Activated T-helper 17 cell treated with anti-CD3 and anti-CD28 coated beads, Interleukin-2, amount 50 U/mL, for 72 hours (primary cell): ENCODE results near the gene SLC6A13. TPM values are rescaled to one million over a fixed set of nuclear protein-coding genes. Genes with fewer than 3 reads are reported as not detected.

Source experiments
- ATAC-seq: fragments of 150-1000 bp; cut with Tn5 transposase; replicated peaks from 2 replicates; pipeline ENCODE4 v1.10.0; 2021; ENCODE audit warnings: mild to moderate bottlenecking, moderate library complexity
- H3K27ac Mint-ChIP-seq: one replicate; pipeline ENCODE4 v1.8.0; 2022; ENCODE audit warnings: mixed read lengths
- H3K27me3 Mint-ChIP-seq: one replicate; pipeline ENCODE4 v1.8.0; 2022; ENCODE audit warnings: mixed read lengths
- H3K36me3 Mint-ChIP-seq: one replicate; pipeline ENCODE4 v1.8.0; 2022; ENCODE audit warnings: low read depth, mild to moderate bottlenecking, mixed read lengths
- H3K4me1 Mint-ChIP-seq: one replicate; pipeline ENCODE4 v1.8.0; 2022; ENCODE audit warnings: mixed read lengths
- H3K4me3 Mint-ChIP-seq: one replicate; pipeline ENCODE4 v1.8.0; 2022; ENCODE audit warnings: mild to moderate bottlenecking, mixed read lengths
- H3K9me3 Mint-ChIP-seq: one replicate; pipeline ENCODE4 v1.8.0; 2022; ENCODE audit warnings: mixed read lengths
- total RNA-seq, 2 donors: library from RNA; stranded (reverse); gene quantifications; one replicate each; pipeline ENCODE4 v1.2.3, GENCODE V29; 2022

The SLC6A13 gene
- total RNA-seq, 2 donors from 2014 or later = 0.32 TPM; not detected in 1

DNA sequence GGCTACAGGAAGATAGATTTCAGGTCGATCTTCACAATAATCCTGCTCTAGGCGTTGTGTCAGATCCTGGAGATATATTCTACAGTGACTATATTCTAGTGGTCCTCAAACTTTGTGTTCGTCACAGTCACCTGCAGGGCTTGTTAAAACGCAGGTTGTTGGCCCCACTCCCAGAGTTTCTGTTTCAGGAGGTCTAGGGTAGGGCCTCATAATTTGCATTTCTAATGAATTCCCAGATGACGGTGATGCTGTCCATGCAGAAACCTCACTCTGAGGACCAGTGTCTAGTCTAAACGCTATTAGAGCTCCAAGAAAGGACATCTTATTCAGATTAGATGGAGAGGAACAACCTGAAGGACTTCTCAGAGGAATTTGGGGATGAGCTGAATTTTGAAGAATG, 13.2 kb upstream of the SLC6A13 start:
- Mint-ChIP-seq H3K4me1 (peaks cover 15% of the 10 kb centered on the region), H3K4me3 (no peak overlapping the region), H3K36me3 (peaks cover 10% of the 10 kb centered on the region), H3K9me3 (peaks cover 3% of the 10 kb centered on the region), H3K27me3 (no peaks in the 10 kb centered on the region), H3K27ac (no peak overlapping the region)
- ATAC-seq = no peak

DNA sequence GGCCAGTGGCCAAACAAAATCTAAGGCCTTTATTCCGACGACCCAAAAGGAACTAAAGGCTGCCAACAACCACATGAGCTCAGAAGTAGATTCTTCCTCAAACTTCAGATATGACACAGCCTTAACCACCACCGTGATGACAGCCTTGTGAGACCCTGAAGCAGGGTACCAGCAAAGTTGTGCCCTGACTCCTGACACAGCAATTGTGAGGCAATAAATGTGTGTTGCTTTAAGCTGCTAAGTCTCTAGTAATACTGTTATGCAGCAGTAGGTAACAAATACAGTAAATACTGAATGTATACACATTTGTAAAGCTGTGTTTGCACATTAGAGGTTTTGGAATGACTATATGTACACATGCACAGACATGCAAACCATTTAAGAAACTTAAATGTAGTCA, 10.7 kb upstream of the SLC6A13 start:
- ATAC-seq = peak; percentile 83
- Mint-ChIP-seq H3K9me3 (peaks cover 3% of the 10 kb centered on the region), H3K27me3 (no peaks in the 10 kb centered on the region), H3K4me1 (peaks cover 12% of the 10 kb centered on the region), H3K4me3 (no peak overlapping the region), H3K27ac (no peak overlapping the region), H3K36me3 (no peaks in the 10 kb centered on the region)

DNA sequence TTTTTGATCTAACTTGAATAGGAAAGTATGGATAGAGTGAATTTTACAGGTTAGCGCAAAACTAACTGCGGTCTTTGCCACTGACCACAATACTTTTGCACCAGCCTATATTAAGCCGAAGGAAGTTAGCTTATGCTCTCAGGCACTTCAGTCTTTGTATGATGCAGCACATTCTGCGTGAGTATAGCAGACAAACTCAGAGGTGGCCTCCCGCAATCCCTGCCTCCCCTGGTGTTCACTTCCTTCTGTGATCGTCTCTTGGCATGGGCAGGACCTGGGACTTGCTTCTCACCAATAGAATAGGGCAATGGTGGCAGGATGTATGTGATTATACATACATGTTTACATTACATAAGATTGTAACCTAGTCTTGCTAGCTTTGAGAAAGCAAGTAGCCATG, 10.3 kb upstream of the SLC6A13 start:
- peaks cover 3% of the 10 kb centered on the region for H3K9me3 Mint-ChIP-seq
- H3K36me3 Mint-ChIP-seq = no peaks in the 10 kb centered on the region
- H3K4me1 Mint-ChIP-seq = peaks cover 7% of the 10 kb centered on the region
- no peak overlapping the region for H3K4me3 Mint-ChIP-seq
- no peaks in the 10 kb centered on the region for H3K27me3 Mint-ChIP-seq
- no peak for ATAC-seq
- no peak overlapping the region for H3K27ac Mint-ChIP-seq

DNA sequence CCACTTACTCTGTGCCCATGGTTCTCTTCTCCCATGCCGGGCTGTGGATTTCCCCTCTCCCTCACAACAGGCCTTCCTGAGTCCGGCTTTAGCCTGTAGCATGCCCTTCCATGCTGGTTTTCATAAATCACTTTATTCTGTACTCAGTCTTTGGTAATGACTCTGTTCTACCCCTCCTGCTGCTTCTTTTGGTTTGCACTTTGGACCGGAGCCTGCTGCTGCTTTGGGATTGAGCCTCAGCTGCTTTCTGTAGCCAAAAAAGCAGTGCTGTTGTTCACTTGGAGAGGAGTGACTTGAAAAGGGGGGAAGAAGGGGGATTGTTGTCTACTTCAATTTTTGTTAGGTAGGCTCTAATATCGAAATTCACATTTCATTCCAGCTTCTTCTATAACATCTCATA, 8.5 kb upstream of the SLC6A13 start:
- no peak overlapping the region for H3K4me3 Mint-ChIP-seq
- no peak for ATAC-seq
- no peaks in the 10 kb centered on the region for H3K9me3 Mint-ChIP-seq
- no peak overlapping the region for H3K27ac Mint-ChIP-seq
- no peaks in the 10 kb centered on the region for H3K36me3 Mint-ChIP-seq
- H3K27me3 Mint-ChIP-seq = no peaks in the 10 kb centered on the region
- H3K4me1 Mint-ChIP-seq = peaks cover under 1% of the 10 kb centered on the region

DNA sequence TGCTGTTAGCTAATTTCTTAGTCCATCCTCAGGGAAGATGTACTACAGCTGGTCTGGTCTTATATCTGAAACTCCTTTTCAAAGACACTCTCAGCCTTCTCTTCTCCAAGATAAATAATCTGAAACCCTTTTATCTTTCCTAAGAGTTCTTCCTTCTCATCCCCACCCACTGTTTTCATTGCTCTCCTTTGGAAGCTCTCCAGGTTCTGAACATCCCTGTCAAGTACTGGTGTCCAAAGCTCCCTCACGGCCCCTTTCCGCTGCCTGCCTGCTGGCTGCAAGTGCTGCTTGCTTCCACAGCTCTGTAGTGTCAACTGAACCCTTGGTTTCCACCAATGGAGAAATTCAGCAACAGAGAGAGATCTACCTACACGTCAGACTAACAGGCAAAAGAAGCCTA, 6.6 kb upstream of the SLC6A13 start:
- no peak overlapping the region for H3K4me3 Mint-ChIP-seq
- no peaks in the 10 kb centered on the region for H3K27me3 Mint-ChIP-seq
- H3K9me3 Mint-ChIP-seq = no peaks in the 10 kb centered on the region
- no peaks in the 10 kb centered on the region for H3K36me3 Mint-ChIP-seq
- H3K4me1 Mint-ChIP-seq = no peaks in the 10 kb centered on the region
- H3K27ac Mint-ChIP-seq = no peak overlapping the region
- ATAC-seq = no peak

DNA sequence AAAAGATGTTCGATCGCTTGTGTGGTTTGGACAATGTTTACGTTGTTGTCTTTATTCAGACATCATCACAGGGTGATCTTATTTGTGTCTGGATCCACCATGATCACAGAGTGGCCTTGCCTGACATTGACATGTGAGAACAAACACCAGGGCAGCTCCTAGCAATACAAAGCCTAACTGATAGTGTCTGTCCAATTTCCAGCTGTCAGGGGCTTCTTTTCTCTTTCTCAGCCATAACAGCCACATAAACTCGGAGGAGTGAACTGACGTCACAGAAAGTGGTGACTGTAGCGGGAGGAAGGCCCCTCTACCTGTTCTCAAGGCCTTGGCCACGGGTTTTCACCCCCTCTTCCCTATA, 5.8 kb upstream of the SLC6A13 start:
- Mint-ChIP-seq H3K4me1 (no peaks in the 10 kb centered on the region), H3K27ac (no peak overlapping the region), H3K36me3 (no peaks in the 10 kb centered on the region), H3K27me3 (no peaks in the 10 kb centered on the region), H3K9me3 (no peaks in the 10 kb centered on the region), H3K4me3 (no peak overlapping the region)
- ATAC-seq = no peak

DNA sequence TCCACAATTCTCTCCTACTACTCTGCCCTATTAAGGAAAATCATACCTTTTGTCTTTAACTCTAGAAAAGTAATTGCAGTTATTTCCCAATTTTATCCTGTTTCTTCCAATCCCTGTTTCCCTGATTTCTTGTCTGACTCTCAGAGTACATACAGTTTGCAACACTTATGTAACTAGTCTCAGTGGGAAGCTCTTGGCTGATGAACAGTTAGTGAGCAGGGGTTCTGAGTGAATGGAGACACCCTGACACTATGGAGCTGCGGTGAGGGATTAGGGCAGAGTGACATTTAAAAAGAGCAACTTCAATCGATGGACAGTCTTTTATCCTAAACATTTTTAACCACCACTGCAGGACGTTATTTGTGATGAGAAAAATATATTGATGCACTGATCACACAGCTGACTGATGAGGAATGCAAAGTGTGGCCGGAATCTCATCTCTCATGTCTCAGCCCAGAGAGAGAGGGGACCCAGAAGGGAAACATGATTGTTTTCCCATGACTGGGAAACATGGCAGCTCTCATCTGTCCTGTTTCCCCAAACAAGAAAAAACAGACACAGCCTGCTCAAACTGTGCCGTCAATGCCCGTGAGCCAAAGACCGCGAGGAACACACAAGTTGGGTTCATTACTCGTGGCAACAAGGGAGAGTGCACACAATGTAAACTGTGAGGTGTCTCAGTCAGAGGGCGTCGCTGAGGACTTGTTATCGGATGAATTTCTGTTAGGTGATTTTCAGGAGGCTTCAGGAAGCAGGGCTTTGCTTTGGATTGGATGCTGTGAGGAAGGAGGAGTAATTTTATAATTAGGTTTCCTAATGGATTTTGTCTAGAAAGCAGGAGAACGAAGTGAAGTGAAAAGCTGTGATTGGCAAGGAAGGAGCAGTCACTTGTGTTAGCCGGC, 5.2 kb upstream of the SLC6A13 start:
- Mint-ChIP-seq H3K27ac (no peak overlapping the region), H3K4me3 (no peak overlapping the region), H3K36me3 (no peaks in the 10 kb centered on the region), H3K27me3 (no peaks in the 10 kb centered on the region), H3K4me1 (no peaks in the 10 kb centered on the region), H3K9me3 (no peaks in the 10 kb centered on the region)
- no peak for ATAC-seq

DNA sequence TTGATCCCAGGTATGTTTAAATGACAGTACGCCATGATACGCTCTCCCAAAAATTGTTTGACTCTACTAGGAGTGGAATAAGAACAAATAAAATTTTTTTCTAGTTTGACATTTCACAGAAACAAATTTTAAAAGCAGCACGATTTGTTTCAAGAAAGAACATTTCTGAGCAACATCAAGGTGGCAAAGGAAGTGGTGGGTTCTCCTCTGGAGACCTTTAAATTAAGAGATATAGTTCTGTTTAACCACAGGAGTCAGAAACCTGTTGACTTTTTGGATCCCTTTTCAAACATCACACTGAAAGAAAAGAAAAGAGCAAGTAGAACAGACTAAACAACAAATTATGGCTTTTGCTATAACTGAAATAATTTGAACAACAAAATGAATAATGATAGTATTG, 2.5 kb upstream of the SLC6A13 start:
- no peak for ATAC-seq
- Mint-ChIP-seq H3K9me3 (no peaks in the 10 kb centered on the region), H3K27ac (no peak overlapping the region), H3K36me3 (no peaks in the 10 kb centered on the region), H3K4me3 (no peak overlapping the region), H3K27me3 (peaks cover 6% of the 10 kb centered on the region), H3K4me1 (no peaks in the 10 kb centered on the region)

DNA sequence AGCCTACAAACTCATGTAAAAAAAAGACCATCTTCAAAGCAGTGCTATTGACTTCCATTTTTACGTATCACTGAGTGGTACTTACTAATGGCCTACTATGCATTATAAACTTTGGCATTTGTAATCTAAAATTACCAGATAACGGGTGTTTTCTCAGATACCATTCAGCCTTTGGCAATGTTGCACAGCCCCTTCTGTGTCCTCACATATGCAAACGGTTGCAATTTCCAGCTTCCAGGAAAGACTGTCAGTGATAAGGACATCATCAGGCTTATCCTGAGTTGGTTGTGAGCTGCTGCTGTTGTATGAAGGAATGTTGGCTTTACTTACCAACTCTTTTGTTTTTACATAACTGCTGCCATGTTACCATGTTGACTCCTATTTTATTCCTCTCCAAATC, 1.6 kb upstream of the SLC6A13 start:
- Mint-ChIP-seq H3K36me3 (no peaks in the 10 kb centered on the region), H3K9me3 (no peaks in the 10 kb centered on the region), H3K27ac (no peak overlapping the region), H3K4me3 (no peak overlapping the region), H3K27me3 (peaks cover 9% of the 10 kb centered on the region), H3K4me1 (no peaks in the 10 kb centered on the region)
- ATAC-seq = no peak

DNA sequence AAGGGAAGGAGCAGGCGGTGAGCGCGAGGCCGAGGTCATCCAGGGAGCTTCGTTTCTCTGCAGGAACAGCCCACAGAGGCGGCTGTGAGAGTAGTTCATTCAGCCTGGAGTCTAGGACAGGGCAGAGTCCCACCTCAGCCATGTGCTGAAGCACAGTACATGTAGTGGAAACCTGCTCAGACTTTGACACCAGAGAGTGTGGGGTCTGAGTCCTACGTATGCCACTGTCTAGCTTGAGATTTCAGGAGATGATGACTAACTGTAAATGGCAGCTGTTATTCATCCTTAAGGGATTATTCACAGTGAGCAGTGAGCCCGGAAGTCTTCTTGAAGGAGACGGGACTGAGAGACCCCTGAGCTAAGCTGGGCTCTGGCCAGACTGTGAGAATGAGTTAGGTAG, 938 bp upstream of the SLC6A13 start:
- peaks cover 11% of the 10 kb centered on the region for H3K27me3 Mint-ChIP-seq
- no peaks in the 10 kb centered on the region for H3K36me3 Mint-ChIP-seq
- H3K4me3 Mint-ChIP-seq = no peak overlapping the region
- no peaks in the 10 kb centered on the region for H3K9me3 Mint-ChIP-seq
- ATAC-seq = no peak
- H3K27ac Mint-ChIP-seq = no peak overlapping the region
- no peaks in the 10 kb centered on the region for H3K4me1 Mint-ChIP-seq

DNA sequence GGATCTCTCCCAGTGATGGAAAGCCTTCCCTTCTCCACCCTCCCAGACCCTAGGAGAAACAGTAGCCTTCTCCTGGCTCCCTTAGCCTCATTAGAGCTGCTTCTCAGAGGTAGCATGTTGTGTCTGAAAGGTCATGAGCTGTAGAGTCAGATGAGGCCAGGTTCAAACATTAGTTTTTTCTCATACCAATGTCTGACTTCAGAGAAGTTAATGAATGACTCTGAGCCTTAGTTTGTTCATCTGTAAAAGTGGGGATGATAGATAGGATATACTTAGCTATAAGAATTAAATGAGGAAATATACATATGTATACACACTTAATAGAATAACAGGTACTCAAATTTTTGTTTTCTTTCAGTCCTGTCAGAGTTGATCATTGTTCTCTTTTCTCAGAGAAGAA, 523 bp downstream of the SLC6A13 start:
- no peaks in the 10 kb centered on the region for H3K9me3 Mint-ChIP-seq
- H3K36me3 Mint-ChIP-seq = no peaks in the 10 kb centered on the region
- H3K4me3 Mint-ChIP-seq = no peak overlapping the region
- no peak for ATAC-seq
- no peaks in the 10 kb centered on the region for H3K4me1 Mint-ChIP-seq
- peaks cover 22% of the 10 kb centered on the region for H3K27me3 Mint-ChIP-seq
- H3K27ac Mint-ChIP-seq = no peak overlapping the region

DNA sequence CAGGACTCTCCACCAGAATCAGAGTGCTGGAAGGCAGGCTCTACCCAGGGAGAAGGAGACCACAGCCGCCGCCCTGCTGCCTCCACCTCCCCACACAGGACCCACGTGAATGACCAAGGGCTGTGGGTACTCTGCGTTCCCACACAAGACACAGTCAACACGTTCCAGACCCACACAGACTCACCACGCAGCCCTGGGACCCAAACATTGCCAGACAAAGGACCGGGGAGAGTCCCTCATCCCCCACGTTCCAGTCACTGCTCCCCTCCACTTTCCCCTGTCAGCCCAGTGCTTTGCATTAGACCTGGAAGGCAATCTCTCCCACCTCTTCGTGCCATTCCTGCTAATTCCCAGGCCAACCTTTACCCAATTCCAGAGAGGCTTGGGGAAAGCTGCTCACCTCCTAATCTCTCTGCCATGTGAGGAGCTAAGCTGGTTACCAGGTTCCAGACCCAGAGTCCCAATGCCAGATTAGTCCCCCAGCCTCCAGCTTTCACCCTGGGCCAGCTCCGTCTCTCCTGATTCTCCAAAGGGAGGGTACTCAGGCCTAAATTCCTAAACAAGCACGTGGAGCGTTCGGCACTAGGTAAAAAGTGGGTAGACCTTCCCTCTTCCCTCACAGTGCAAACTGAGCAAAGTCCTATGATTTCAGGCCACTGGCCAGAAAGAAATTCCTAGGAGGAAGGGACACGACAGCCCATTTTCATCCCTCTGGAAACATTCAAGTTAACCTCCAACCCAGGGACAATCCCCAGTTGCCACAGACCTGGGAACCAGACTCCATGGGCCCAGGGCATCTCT, 4.9 kb downstream of the SLC6A13 start:
- H3K27ac Mint-ChIP-seq = no peak overlapping the region
- no peak for ATAC-seq
- H3K9me3 Mint-ChIP-seq = no peaks in the 10 kb centered on the region
- no peak overlapping the region for H3K4me3 Mint-ChIP-seq
- H3K27me3 Mint-ChIP-seq = peaks cover 39% of the 10 kb centered on the region
- no peaks in the 10 kb centered on the region for H3K36me3 Mint-ChIP-seq
- no peaks in the 10 kb centered on the region for H3K4me1 Mint-ChIP-seq

DNA sequence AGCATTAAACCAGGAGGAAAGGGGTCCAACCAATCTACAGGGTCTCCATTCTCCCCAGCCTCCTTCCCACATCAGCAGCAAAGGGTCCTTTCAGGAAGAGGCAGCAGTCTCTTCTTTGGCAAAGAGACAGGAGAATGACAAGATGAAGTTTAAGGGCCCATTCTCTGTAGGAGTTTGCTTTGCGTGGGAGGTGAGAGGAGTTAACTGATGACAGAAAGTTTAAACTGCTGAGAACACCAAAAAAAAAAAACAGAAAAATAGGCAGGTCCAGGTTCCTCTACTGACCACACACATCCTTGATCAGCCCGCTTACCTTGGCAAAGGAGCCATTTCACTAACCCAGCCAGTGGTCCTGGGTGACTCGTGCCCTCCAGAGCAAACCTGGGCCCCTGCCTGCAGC, 5.7 kb downstream of the SLC6A13 start:
- no peak overlapping the region for H3K4me3 Mint-ChIP-seq
- H3K27ac Mint-ChIP-seq = no peak overlapping the region
- ATAC-seq = no peak
- H3K4me1 Mint-ChIP-seq = no peaks in the 10 kb centered on the region
- H3K27me3 Mint-ChIP-seq = peaks cover 36% of the 10 kb centered on the region
- no peaks in the 10 kb centered on the region for H3K36me3 Mint-ChIP-seq
- H3K9me3 Mint-ChIP-seq = no peaks in the 10 kb centered on the region

DNA sequence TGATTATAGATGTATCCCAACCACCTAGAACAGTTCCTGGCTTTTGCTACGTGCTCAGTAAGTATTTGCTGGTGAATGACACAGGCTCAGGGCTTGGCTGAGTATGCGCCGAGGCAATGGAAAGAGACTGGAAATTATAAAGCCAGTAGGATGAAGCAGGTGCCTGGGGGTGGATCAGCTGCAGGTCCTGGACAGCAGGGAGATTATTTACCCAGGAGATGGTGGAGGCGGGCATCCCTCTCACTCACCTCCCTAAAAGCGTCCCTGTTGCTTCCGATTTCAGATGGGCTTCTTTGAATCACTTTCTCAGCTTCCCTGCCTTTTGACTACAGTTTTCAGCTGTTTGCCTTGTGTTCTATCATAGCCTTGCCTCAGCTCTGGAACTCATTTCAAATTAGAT, 6.4 kb downstream of the SLC6A13 start:
- H3K4me3 Mint-ChIP-seq = no peak overlapping the region
- no peaks in the 10 kb centered on the region for H3K4me1 Mint-ChIP-seq
- no peaks in the 10 kb centered on the region for H3K9me3 Mint-ChIP-seq
- H3K36me3 Mint-ChIP-seq = no peaks in the 10 kb centered on the region
- no peak for ATAC-seq
- H3K27me3 Mint-ChIP-seq = peaks cover 36% of the 10 kb centered on the region
- H3K27ac Mint-ChIP-seq = no peak overlapping the region

DNA sequence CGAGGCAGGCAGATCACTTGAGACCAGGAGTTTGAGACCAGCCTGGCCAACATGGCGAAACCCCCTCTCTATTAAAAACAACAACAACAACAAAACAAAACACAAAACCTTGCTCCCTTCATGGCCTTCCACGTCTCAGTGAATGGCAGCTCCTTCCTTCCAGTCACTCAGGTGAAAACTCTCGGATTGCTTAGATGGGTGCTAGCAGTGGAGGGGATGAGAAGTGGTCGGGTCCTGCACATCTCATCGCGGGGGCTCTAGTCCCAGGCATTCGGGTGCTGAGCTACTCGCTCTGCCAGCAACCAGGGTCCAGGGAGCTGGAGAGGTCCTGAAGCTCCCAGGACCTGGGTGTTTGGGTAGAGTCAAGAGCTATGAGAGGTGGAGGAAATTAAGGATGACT, 7.7 kb downstream of the SLC6A13 start:
- ATAC-seq = no peak
- no peaks in the 10 kb centered on the region for H3K9me3 Mint-ChIP-seq
- H3K27ac Mint-ChIP-seq = no peak overlapping the region
- no peak overlapping the region for H3K4me3 Mint-ChIP-seq
- H3K4me1 Mint-ChIP-seq = no peaks in the 10 kb centered on the region
- peaks cover 31% of the 10 kb centered on the region for H3K27me3 Mint-ChIP-seq
- H3K36me3 Mint-ChIP-seq = no peaks in the 10 kb centered on the region
